ENCODE data around the gene NPHP4. TPM values are rescaled to one million over a fixed set of nuclear protein-coding genes. Genes with fewer than 3 reads are reported as not detected.

NPHP4 gene
- total and polyA plus RNA-seq, 2 donors (not counting 3 experiments of a cell fraction or from before 2014, with no cell fraction given): 4.4 to 11.7 TPM

DNA sequence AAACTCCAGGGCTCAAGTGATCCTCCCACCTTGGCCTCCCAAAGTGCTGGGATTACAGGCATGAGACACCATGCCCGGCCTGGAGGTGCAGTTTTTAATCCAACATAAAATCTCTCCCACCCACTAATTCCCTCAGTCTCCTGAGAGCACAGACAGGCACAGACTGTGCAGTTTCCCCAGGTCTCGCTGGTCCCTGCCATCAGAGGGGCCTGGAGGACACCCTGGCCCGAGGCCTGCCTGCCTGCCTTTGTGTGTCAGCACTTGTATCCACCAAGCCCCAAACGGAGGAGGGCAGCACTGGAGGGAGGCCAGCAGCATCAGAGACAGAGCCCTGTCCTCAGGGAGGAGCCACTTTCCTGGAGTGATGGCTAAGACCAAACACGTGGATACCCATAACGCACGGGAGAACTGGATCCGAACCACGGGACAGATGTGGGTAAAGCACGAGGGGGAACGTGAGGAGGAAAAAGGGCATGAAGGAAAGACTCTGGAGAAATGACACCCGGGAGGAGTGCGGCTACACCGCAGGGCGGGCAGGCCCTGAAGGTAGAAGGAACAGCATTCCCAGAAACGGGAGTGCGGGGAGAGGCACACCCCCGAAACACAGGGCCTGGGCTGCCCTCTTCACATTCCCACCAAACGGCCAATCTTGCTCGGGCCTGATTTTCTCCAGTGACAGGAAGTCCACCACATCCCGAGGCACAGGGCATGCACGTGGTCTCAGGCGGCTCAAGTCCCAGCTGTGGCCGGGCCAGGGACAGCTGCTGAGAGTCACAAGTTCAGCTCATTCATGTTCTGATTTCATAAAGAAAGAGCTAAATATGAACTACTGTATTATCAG lies 29.7 kb downstream of the NPHP4 start:
- DNase-seq (ENCODE audit: low read depth, low spot score): no peak
- FAIRE-seq: no peak
- Histone ChIP-seq H4K20me1 (replicated peaks; ENCODE audit: control insufficient read depth, extremely low read depth, insufficient read depth, low read length) (no peaks in the 10 kb centered on the region), H3K4me2 (ENCODE audit: insufficient read depth, low read length) (no peak overlapping the region), H3K4me1 (ENCODE audit: control insufficient read depth, extremely low read depth, insufficient read depth, low read length) (no peaks in the 10 kb centered on the region), H3K36me3 (ENCODE audit: control insufficient read depth in 2 of 2, extremely low read depth in 1 of 2, insufficient read depth in 2 of 2, low read length in 2 of 2) (no peaks in the 10 kb centered on the region), H3K9me3 (replicated peaks; ENCODE audit: control insufficient read depth, insufficient read depth, low read length) (no peaks in the 10 kb centered on the region), H3K4me3 (replicated peaks in 1 of 3; ENCODE audit: insufficient read depth in 1 of 3, low read depth in 1 of 3, low read length in 3 of 3) (no peak overlapping the region), H3K27me3 (ENCODE audit: control insufficient read depth in 2 of 2, insufficient read depth in 2 of 2, low read length in 2 of 2) (no peaks in the 10 kb centered on the region), H3K27ac (ENCODE audit: insufficient read depth, low read depth, low read length) (no peak overlapping the region), H3K9ac (replicated peaks; ENCODE audit: extremely low read depth, insufficient read depth, low read length) (no peak overlapping the region), H3K9me1 (replicated peaks; ENCODE audit: control insufficient read depth, extremely low read depth, insufficient read depth, low read length) (no peaks in the 10 kb centered on the region), H2AFZ (ENCODE audit: low read depth, low read length) (no peak overlapping the region), H3K79me2 (ENCODE audit: control insufficient read depth, insufficient read depth, low read length) (no peaks in the 10 kb centered on the region)
- TF ChIP-seq, protein P1, sequence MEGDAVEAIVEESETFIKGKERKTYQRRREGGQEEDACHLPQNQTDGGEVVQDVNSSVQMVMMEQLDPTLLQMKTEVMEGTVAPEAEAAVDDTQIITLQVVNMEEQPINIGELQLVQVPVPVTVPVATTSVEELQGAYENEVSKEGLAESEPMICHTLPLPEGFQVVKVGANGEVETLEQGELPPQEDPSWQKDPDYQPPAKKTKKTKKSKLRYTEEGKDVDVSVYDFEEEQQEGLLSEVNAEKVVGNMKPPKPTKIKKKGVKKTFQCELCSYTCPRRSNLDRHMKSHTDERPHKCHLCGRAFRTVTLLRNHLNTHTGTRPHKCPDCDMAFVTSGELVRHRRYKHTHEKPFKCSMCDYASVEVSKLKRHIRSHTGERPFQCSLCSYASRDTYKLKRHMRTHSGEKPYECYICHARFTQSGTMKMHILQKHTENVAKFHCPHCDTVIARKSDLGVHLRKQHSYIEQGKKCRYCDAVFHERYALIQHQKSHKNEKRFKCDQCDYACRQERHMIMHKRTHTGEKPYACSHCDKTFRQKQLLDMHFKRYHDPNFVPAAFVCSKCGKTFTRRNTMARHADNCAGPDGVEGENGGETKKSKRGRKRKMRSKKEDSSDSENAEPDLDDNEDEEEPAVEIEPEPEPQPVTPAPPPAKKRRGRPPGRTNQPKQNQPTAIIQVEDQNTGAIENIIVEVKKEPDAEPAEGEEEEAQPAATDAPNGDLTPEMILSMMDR (IDR thresholded peaks at IDR 0.05; ENCODE audit: extremely low read depth in 1 of 2, insufficient read depth in 1 of 2, low read depth in 1 of 2, low read length in 2 of 2): no peak
- TF ChIP-seq JUN (IDR thresholded peaks at IDR 0.05; ENCODE audit: borderline replicate concordance, insufficient read depth, insufficient read length, low read depth): no peak
- no peak for TF ChIP-seq MYC (IDR thresholded peaks at IDR 0.05; ENCODE audit: low read depth, low read length)
- TF ChIP-seq, protein P2, sequence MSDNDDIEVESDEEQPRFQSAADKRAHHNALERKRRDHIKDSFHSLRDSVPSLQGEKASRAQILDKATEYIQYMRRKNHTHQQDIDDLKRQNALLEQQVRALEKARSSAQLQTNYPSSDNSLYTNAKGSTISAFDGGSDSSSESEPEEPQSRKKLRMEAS (IDR thresholded peaks at IDR 0.05; ENCODE audit: insufficient read depth, insufficient read length): no peak
- TF ChIP-seq EZH2 (IDR thresholded peaks at IDR 0.05; ENCODE audit: borderline replicate concordance, low read depth, low read length, severe bottlenecking): no peak
- TF ChIP-seq POLR2AphosphoS5 (IDR thresholded peaks at IDR 0.05; ENCODE audit: insufficient read depth, low read depth, low read length): no peak
- no peak for TF ChIP-seq POLR2A (IDR thresholded peaks at IDR 0.05; ENCODE audit: low read depth, low read length)
- intact Hi-C loops (cut with micrococcal nuclease): no loop called here
- ChIA-PET CTCF (interaction anchor here (0.6 kb wide), 1 partner anchor 23 kb away, joined by 3 read pairs; no protein-coding TSS in a partner anchor), POLR2A (no interaction called here)
- dilution Hi-C loops (cut with MboI; ENCODE audit: extremely low pct_ligation_motif_present, low sequenced_read_pairs): no loop called here
- no TSS peak for BruUV-seq (replicated peaks)

Data from endothelial cell of umbilical vein (primary cell).